Ishikawa (cell line): ENCODE measurements around the gene ZRANB1.

Source experiments
- CEBPB ChIP-seq: IDR thresholded peaks from 2 replicates; pipeline ENCODE4 v1.6.1; 2012
- CREB1 ChIP-seq: IDR thresholded peaks from 2 replicates; pipeline ENCODE4 v1.6.1; 2012; ENCODE audit warnings: low read depth
- EGR1 ChIP-seq: IDR thresholded peaks from 2 replicates; pipeline ENCODE4 v1.6.1; 2012
- EP300 ChIP-seq: IDR thresholded peaks from 2 replicates; pipeline ENCODE4 v1.6.1; 2012; ENCODE audit warnings: borderline replicate concordance
- FOXM1 ChIP-seq: IDR thresholded peaks from 2 replicates; pipeline ENCODE4 v1.6.1; 2012; ENCODE audit warnings: low read depth, borderline replicate concordance
- MAX ChIP-seq: IDR thresholded peaks from 2 replicates; pipeline ENCODE4 v1.6.1; 2012
- NFIC ChIP-seq: IDR thresholded peaks from 2 replicates; pipeline ENCODE4 v1.6.1; 2012
- RAD21 ChIP-seq: IDR thresholded peaks from 2 replicates; pipeline ENCODE4 v1.6.1; 2012; ENCODE audit warnings: low read depth
- TAF1 ChIP-seq: IDR thresholded peaks from 2 replicates; pipeline ENCODE4 v1.6.1; 2012; ENCODE audit warnings: low read depth, mild to moderate bottlenecking
- TCF12 ChIP-seq: IDR thresholded peaks from 2 replicates; pipeline ENCODE4 v1.6.1; 2012; ENCODE audit warnings: low read depth
- TEAD4 ChIP-seq: IDR thresholded peaks from 2 replicates; pipeline ENCODE4 v1.6.1; 2012
- YY1 ChIP-seq: IDR thresholded peaks from 2 replicates; pipeline ENCODE4 v1.6.1; 2012; ENCODE audit warnings: low read depth
- TF ChIP-seq, protein P1 (sequence below): IDR thresholded peaks from 2 replicates; pipeline ENCODE4 v1.6.1; 2012
- TF ChIP-seq, protein P2 (sequence below): IDR thresholded peaks from 2 replicates; pipeline ENCODE4 v1.6.1; 2012; ENCODE audit warnings: low read depth, mild to moderate bottlenecking

DNA sequence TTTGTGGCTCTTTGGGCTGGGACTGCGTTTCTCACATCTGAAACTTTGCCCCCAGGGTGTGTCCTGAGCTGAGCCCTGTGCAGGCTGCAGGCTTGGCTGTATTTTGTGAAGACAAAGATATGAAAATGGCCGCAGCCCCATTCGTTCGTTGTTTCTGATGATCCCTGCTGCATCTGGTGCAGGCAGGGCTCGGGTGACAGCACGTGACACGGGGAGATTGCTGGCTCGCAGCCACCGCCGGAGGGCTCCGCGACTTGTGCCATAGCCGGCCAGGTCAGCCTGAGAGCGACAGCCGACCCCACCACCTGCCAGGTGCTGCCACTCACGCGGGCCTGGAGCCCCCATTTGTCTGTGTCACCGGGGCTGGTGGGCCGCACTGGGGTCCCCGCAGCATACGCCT, 81.3 kb downstream of the ZRANB1 start:
- TF ChIP-seq, protein P1, sequence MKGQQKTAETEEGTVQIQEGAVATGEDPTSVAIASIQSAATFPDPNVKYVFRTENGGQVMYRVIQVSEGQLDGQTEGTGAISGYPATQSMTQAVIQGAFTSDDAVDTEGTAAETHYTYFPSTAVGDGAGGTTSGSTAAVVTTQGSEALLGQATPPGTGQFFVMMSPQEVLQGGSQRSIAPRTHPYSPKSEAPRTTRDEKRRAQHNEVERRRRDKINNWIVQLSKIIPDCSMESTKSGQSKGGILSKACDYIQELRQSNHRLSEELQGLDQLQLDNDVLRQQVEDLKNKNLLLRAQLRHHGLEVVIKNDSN = no peak
- TF ChIP-seq TEAD4 (no peak), NFIC (no peak), YY1 (no peak), RAD21 (no peak), CEBPB (no peak), TAF1 (no peak), MAX (no peak), TCF12 (no peak), EP300 (no peak), CREB1 (no peak), FOXM1 (no peak), EGR1 (no peak)
- TF ChIP-seq, protein P2, sequence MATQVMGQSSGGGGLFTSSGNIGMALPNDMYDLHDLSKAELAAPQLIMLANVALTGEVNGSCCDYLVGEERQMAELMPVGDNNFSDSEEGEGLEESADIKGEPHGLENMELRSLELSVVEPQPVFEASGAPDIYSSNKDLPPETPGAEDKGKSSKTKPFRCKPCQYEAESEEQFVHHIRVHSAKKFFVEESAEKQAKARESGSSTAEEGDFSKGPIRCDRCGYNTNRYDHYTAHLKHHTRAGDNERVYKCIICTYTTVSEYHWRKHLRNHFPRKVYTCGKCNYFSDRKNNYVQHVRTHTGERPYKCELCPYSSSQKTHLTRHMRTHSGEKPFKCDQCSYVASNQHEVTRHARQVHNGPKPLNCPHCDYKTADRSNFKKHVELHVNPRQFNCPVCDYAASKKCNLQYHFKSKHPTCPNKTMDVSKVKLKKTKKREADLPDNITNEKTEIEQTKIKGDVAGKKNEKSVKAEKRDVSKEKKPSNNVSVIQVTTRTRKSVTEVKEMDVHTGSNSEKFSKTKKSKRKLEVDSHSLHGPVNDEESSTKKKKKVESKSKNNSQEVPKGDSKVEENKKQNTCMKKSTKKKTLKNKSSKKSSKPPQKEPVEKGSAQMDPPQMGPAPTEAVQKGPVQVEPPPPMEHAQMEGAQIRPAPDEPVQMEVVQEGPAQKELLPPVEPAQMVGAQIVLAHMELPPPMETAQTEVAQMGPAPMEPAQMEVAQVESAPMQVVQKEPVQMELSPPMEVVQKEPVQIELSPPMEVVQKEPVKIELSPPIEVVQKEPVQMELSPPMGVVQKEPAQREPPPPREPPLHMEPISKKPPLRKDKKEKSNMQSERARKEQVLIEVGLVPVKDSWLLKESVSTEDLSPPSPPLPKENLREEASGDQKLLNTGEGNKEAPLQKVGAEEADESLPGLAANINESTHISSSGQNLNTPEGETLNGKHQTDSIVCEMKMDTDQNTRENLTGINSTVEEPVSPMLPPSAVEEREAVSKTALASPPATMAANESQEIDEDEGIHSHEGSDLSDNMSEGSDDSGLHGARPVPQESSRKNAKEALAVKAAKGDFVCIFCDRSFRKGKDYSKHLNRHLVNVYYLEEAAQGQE = no peak
